ENCODE measurements around the gene TBPL2.
"Not testable (repeated sequence)": the region's sequence is repeated elsewhere in the genome, so short reads cannot be mapped to it uniquely, and the experiment has no call there.

Gene TBPL2

DNA sequence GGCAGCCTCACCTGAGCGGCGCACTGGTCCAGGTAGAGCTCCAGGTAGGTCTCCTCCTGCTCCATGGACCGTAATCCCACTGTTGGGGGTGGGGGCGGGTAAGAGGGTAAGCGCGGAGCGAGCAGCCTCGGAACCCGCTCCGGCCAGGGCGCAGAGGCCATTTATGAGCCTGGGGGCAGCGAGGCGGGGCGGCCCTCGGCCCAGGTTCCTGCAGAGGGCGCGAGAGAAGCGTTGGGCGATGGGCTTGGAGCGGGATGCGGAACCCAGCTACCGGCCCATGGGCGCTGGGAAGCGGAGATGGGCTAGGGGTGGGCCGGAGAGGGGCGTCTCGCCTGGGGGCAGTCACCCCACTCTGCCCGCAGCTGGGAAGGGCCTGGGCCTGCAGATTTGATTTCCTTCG lies at the start of gene TBPL2:
TSS of gene TBPL2 (minus strand) at position 232 of the 400 bp plus-strand sequence. CDS start at position 65, 167 bp downstream.
- H3K9me3 Mint-ChIP-seq, result no peaks in the 10 kb centered on the region
- no peaks in the 10 kb centered on the region for H3K36me3 Mint-ChIP-seq
- no peak within 1 kb of the TSS for H3K27ac Mint-ChIP-seq
- DNase-seq (ENCODE audit: low spot score in 2 of 2), result no peak
- no peaks in the 10 kb centered on the region for H3K4me1 Mint-ChIP-seq
- no peak within 1 kb of the TSS for H3K4me3 Mint-ChIP-seq
- no peak for ATAC-seq

DNA sequence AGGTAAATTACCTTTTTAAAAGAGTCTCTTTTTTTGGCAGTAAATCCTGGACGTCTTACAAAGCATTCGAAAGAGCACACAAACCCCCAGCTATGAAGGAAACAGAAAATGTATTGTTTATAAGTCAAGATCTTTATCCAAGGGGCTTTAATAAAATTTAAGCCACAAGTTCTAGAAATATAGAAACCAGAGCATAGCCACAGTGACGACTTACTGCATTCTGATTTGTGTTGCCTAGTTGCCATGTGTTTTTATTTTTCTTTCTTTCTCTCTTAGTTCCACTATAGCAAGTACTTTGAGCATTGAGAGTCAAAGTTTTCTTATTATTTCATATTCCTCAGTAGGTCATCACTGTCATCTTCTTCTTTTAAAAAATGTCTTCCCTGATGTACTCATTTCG lies 47.8 kb upstream of the TBPL2 start:
- Mint-ChIP-seq H3K9me3 (no peaks in the 10 kb centered on the region), H3K4me3 (no peak overlapping the region), H3K27ac (no peak overlapping the region), H3K36me3 (no peaks in the 10 kb centered on the region), H3K4me1 (no peaks in the 10 kb centered on the region)
- ATAC-seq (no peak), DNase-seq (ENCODE audit: low spot score in 2 of 2) (no peak)

DNA sequence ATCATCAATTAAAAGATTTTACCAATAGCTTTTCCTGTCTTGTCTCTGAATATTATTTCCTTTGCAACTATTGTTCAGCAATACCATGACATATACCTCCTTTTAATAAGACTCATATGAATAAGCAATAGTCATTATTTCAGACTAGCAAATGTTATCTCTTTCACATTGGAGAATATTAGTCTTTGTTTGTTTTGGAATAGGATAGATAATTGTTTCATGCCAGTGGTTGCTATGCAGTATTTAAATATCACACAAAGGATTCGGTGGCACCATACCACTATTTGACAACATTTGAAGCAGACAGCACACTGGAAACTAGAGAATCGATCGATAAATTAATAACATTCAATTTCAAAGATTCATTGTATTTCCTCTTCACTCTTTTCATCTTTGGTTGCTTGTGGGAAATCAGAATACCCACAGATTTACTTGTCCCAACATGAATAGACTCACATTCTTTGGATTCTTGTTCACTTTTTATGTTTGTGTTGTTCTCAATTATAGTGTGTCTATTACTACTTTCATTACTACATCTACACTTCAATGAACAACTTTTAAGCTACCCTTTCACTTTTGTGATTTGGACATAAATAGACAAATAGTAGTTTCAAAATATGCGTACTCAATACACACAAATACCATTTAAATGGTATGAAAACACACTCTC lies 42.7 kb upstream of the TBPL2 start:
- no peaks in the 10 kb centered on the region for H3K9me3 Mint-ChIP-seq
- H3K27ac Mint-ChIP-seq, result no peak overlapping the region
- H3K4me3 Mint-ChIP-seq, result no peak overlapping the region
- no peaks in the 10 kb centered on the region for H3K36me3 Mint-ChIP-seq
- no peaks in the 10 kb centered on the region for H3K4me1 Mint-ChIP-seq
- ATAC-seq (no peak), DNase-seq (ENCODE audit: low spot score in 2 of 2) (no peak)

DNA sequence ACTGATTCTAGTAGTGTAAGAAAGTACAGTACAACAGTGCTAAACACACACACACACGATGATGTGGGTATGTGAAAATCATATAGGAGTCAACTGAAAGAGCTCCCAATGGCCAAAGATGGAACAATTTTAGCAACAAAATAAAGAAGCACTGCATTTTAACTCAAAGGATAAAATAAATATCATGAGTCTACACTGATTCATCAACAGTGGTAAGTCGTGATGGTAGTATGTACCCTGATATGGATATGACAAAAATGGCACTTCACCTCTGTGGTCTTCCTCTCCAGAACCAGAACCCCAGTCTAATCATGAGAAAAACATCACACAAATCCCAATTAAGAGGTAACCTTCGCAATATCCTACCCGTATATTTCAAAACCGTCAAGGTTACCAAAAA lies 41.4 kb upstream of the TBPL2 start:
- no peak for ATAC-seq
- H3K4me1 Mint-ChIP-seq, result no peaks in the 10 kb centered on the region

DNA sequence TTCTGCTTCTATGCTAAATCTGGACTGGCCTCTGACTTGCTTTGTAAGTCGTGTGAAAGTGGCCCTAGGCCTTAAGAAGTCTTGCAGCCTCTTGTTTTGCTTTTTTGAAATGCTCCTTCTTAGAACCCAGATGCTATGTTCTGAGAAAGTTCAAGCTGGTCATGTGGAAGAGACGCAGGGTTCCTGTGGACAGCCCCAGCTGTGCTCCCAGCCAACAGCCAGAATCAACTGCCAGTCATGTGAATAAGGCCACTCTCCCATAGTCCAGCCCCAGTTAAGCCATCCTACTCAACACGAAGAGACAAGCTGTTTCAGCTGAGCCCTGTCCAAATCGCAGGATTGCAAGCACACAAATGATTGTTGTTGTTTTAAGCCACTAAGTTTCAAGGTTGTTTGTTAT lies 37.3 kb upstream of the TBPL2 start:
- no peaks in the 10 kb centered on the region for H3K36me3 Mint-ChIP-seq
- DNase-seq (ENCODE audit: low spot score in 2 of 2) (no peak), ATAC-seq (no peak)
- H3K4me3 Mint-ChIP-seq, result no peak overlapping the region
- H3K4me1 Mint-ChIP-seq, result no peaks in the 10 kb centered on the region
- no peaks in the 10 kb centered on the region for H3K9me3 Mint-ChIP-seq
- no peak overlapping the region for H3K27ac Mint-ChIP-seq

More for the DNA sequence above, 41.4 kb upstream of the TBPL2 start:
- DNase-seq (ENCODE audit: low spot score in 2 of 2), result no peak
- Mint-ChIP-seq H3K36me3 (no peaks in the 10 kb centered on the region), H3K9me3 (no peaks in the 10 kb centered on the region), H3K4me3 (no peak overlapping the region), H3K27ac (no peak overlapping the region)

DNA sequence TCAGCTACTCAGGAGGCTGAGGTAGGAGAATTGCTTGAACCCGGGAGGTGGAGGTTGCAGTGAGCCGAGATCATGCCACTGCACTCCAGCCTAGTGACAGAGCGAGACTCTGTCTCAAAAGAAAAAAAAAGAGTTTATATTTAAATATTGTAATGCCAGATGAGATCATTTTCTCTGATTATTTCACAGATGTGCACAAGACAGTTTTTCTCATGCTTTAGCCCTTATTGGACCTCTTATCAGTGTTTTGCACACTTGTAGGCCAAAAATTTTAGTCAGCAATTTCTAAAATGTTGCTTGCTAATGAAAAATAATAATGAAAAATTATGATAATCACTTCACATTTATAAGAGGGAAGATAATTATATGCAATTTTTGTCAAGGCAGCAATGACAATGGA lies 36.0 kb upstream of the TBPL2 start:
- H3K9me3 Mint-ChIP-seq; ATAC-seq; H3K4me1 Mint-ChIP-seq; H3K27ac Mint-ChIP-seq; H3K36me3 Mint-ChIP-seq; DNase-seq (ENCODE audit: low spot score in 2 of 2); H3K4me3 Mint-ChIP-seq: not testable (repeated sequence)

DNA sequence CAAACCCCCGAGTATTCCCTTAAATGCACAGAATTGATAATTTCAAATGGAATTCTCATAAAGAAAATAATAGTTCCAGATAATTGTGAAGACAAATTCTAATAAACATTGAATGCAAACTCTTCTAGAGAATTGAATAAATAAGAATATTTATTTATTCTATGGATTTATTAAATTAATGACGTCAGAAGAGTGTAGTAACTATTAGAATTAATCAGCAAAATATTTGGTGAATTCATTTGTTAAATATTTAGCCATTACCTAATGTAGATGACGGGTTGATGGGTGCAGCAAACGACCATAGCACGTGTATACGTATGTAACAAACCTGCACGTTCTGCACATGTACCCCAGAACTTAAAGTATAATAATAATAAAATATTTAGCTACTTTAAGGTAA lies 33.4 kb upstream of the TBPL2 start:
- Mint-ChIP-seq H3K36me3 (no peaks in the 10 kb centered on the region), H3K9me3 (no peaks in the 10 kb centered on the region), H3K4me3 (no peak overlapping the region), H3K4me1 (no peaks in the 10 kb centered on the region), H3K27ac (no peak overlapping the region)
- ATAC-seq, result no peak
- no peak for DNase-seq (ENCODE audit: low spot score in 2 of 2)

DNA sequence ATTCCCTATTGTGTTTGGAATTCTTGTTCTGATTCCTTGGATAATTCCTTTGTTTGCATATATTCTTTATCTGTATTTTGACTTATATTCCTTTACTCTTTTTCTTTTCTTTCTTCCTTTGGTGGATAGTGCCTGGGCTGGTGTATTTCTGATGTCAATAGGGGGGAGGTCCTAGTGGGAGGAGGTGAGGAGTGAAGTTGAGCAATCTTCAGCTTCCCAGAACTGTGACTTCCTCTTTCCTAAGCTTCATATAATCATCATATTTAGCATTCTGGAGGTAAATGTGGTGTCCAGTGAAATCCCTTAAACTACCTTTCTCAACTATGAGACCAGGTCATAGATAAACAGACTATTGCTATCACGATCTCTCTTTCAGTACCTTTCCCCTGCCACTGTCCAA lies 29.6 kb upstream of the TBPL2 start:
- Mint-ChIP-seq H3K36me3 (no peaks in the 10 kb centered on the region), H3K4me3 (no peak overlapping the region), H3K4me1 (no peaks in the 10 kb centered on the region), H3K27ac (no peak overlapping the region), H3K9me3 (no peaks in the 10 kb centered on the region)
- DNase-seq (ENCODE audit: low spot score in 2 of 2) (no peak), ATAC-seq (no peak)

DNA sequence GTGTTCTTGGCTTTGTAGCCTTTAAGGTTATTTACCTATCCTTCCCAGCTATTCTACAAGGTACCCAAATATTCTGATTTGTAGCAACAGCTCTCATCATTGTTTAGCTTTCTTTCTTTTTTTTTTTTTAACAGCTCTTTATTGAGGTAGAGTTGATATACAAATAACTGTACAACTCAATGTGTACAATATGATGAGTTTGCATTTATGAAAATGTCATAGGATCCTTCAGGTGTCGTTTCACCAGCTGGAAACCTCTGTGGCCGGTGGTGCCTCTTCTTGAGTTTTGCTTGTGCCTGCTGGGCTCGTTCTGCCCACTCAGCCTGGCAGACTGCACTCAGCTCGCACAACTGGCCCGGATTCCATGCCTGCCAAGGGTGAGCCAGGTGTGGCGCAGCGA lies 26.9 kb upstream of the TBPL2 start:
- H3K27ac Mint-ChIP-seq, result no peak overlapping the region
- peaks cover 10% of the 10 kb centered on the region for H3K4me1 Mint-ChIP-seq
- no peak for DNase-seq (ENCODE audit: low spot score in 2 of 2)
- H3K4me3 Mint-ChIP-seq, result no peak overlapping the region
- H3K36me3 Mint-ChIP-seq, result no peaks in the 10 kb centered on the region
- ATAC-seq, result no peak
- H3K9me3 Mint-ChIP-seq, result no peaks in the 10 kb centered on the region

DNA sequence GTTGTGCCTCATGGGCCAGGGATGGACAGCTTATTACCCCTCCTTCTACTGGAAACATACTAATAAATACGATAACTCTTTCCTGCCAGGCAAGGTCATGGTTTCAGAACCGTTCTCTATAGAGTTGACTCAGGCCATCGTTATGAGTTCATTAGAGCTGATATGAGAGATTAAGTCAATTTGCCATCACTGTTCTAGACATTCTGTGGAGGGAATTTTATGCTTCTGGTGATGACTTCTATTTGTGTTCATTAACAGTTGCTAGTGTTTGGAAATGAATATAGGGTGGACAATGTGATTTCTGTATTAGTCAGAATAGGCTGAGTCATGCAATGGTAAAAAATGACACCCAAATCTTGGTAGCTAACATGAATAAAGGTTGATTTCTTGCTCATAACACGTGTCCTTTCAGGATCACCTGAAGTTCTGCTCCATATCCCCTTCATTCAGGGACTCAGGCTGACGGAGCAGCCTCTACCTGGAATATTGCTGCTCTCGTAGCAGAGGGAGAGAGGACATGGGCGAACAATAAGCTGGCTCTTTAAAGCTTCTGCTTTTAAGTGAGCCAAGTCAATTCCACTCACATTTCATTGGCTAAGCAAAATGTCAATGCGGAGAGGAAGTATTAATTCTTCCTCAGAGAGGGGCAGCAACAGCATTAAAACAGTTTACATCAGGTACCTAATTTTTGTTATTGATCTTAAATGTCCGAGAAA lies 18.5 kb upstream of the TBPL2 start:
- Mint-ChIP-seq H3K9me3 (no peaks in the 10 kb centered on the region), H3K27ac (peak overlapping the region; percentile 83), H3K36me3 (no peaks in the 10 kb centered on the region), H3K4me1 (peaks cover 25% of the 10 kb centered on the region), H3K4me3 (peak overlapping the region; percentile 36)
- DNase-seq (ENCODE audit: low spot score in 2 of 2) (no peak), ATAC-seq (peak; percentile 95)

DNA sequence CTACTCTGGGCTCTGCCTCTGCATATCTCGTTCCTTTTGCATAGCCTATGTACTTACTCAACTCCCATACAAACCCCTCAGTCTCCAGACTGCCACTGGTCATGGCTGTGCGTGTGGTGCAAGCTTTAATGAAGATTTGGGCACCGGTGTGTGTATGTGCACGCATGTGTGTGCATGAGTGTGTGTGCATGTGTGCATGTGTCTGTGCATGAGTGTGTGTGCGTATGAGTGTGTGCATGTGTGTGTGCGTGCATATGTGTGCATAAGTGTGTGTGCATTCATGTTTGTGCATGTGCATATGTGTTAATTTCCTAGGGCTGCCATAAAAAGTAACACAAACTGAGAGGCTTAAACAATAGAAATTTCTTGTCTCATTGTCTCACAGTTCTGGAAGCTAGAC lies 17.1 kb upstream of the TBPL2 start:
- no peak overlapping the region for H3K4me3 Mint-ChIP-seq
- no peaks in the 10 kb centered on the region for H3K9me3 Mint-ChIP-seq
- H3K4me1 Mint-ChIP-seq, result peaks cover 15% of the 10 kb centered on the region
- no peaks in the 10 kb centered on the region for H3K36me3 Mint-ChIP-seq
- H3K27ac Mint-ChIP-seq, result no peak overlapping the region
- ATAC-seq, result no peak
- no peak for DNase-seq (ENCODE audit: low spot score in 2 of 2)

DNA sequence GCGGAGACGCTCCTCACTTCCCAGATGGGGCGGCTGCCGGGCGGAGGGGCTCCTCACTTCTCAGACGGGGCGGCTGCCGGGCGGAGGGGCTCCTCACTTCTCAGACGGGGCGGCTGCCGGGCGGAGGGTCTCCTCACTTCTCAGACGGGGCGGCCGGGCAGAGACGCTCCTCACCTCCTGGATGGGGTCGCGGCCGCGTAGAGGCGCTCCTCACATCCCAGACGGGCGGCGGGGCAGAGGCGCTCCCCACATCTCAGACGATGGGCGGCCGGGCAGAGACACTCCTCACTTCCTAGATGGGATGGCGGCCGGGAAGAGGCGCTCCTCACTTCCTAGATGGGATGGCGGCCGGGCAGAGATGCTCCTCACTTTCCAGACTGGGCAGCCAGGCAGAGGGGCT lies 16.0 kb upstream of the TBPL2 start:
- not testable (repeated sequence) for H3K9me3 Mint-ChIP-seq; ATAC-seq; H3K36me3 Mint-ChIP-seq; H3K4me3 Mint-ChIP-seq; DNase-seq (ENCODE audit: low spot score in 2 of 2); H3K27ac Mint-ChIP-seq
- H3K4me1 Mint-ChIP-seq, result peaks cover 15% of the 10 kb centered on the region

DNA sequence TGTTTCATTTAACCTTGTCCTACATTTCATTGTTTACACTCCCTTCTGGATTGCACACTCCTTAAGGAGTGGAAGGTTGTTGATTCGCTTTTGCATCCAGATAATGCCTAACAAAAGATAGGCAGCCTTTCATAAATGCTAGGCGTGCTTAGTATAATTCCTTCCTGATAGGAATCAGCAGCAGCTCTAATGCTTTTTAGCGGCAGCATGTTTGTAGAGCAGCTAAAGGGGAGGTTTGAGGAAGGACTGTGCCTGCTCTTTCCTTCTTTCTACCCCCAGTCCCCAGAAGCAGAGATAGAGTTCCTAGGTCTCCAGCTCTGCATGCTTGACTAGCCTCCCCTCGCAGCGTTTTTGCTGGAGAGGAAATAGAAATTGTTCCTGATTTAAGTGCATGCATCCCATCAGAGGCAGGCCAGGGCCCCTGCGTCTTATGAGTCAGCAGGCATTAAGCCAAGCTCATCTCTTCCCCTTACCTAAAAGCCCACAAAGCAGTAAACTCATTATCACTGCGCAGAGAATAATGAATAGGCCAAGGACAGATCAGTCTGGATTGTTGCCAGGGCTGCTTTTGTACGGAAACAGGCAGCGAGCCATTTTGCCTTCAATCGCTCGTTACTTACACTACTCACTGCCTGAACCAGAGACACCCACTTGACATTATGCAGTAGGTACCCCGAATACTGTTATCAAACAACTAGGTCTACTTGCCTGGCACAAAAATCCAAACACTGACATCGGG lies 14.0 kb upstream of the TBPL2 start:
- no peak overlapping the region for H3K4me3 Mint-ChIP-seq
- H3K27ac Mint-ChIP-seq, result no peak overlapping the region
- DNase-seq (ENCODE audit: low spot score in 2 of 2), result no peak
- H3K9me3 Mint-ChIP-seq, result no peaks in the 10 kb centered on the region
- no peaks in the 10 kb centered on the region for H3K36me3 Mint-ChIP-seq
- peaks cover 15% of the 10 kb centered on the region for H3K4me1 Mint-ChIP-seq
- no peak for ATAC-seq

DNA sequence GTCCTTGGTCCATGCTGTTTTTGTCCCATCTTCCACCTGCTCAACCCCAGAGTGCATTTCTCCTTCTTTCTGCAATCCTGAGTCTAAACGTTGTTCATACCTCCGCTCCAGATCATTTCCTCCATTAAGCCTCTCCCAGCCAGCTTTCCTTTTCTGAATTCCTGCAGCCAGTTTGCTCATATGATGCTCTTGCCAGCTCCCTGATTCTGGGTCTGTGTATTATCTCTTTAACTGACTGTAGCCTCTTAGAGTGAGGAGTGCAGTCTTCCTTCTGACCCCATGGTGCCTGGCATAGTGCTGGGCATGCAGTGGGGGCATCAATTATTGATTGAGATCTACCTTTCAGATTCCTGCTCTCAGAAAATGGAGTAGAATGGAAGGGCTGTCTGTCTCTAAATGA lies 11.5 kb upstream of the TBPL2 start:
- DNase-seq (ENCODE audit: low spot score in 2 of 2) (no peak), ATAC-seq (no peak)
- Mint-ChIP-seq H3K4me3 (no peak overlapping the region), H3K36me3 (no peaks in the 10 kb centered on the region), H3K9me3 (no peaks in the 10 kb centered on the region), H3K4me1 (peaks cover 6% of the 10 kb centered on the region), H3K27ac (no peak overlapping the region)

DNA sequence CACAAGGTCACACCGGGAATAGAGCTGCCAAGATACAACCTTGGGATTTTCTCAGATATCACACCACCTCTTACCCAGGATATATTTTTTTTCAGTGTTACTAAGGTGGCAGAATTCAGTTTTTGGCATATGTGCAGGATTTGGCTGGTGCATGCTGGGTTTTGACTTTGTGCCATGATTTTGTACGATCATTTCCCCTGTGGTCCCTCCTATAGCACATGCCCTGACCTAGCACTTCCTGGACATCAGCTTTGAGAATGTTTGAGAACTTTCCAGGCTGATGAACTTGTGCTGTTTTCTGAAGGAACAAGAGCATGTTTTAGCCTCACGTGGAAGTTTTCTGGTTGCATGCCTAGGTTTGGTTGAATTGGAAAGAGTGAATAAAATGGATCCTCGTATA lies 11.0 kb upstream of the TBPL2 start:
- no peaks in the 10 kb centered on the region for H3K36me3 Mint-ChIP-seq
- no peaks in the 10 kb centered on the region for H3K9me3 Mint-ChIP-seq
- H3K4me3 Mint-ChIP-seq, result no peak overlapping the region
- DNase-seq (ENCODE audit: low spot score in 2 of 2) (no peak), ATAC-seq (no peak)
- H3K27ac Mint-ChIP-seq, result no peak overlapping the region
- peaks cover 6% of the 10 kb centered on the region for H3K4me1 Mint-ChIP-seq

DNA sequence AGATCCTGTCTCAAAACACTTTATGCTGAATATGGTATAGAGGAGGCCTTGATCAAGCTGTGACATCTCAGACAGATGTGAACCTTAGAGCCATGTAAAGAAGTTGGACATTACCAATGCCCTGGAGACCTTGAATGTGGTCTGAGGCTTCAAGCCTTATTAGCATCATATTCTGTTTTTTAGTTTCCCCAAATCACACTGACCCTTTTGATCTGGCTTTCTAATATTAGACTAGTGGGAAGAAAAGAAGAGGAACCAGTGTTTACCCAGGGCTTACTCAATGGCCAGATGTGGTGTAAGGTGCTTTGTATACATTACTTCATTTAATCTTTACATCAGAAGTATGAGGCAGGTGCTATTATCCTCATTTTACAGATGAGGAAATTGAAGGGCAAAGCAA lies 10.6 kb upstream of the TBPL2 start:
- H3K4me1 Mint-ChIP-seq, result peaks cover 6% of the 10 kb centered on the region
- no peak for DNase-seq (ENCODE audit: low spot score in 2 of 2)
- no peak overlapping the region for H3K4me3 Mint-ChIP-seq
- H3K27ac Mint-ChIP-seq, result no peak overlapping the region
- ATAC-seq, result no peak
- H3K36me3 Mint-ChIP-seq, result no peaks in the 10 kb centered on the region
- no peaks in the 10 kb centered on the region for H3K9me3 Mint-ChIP-seq

All from stimulated activated effector memory CD8-positive, alpha-beta T cell treated with anti-CD3 and anti-CD28 coated beads, Interleukin-12 subunit alpha, Interleukin-12 subunit beta, amount 100 ng/mL, for 72 hours (primary cell).